Measurements from ENCODE around the gene AGFG2. TPM values are rescaled to one million over a fixed set of nuclear protein-coding genes. Genes with fewer than 3 reads are reported as not detected.

Gene AGFG2
- total and polyA plus RNA-seq, 2 of the 13 experiments (the other 11 are each of a cell fraction or from before 2014, with no cell fraction given) = 125 to 132 TPM

DNA sequence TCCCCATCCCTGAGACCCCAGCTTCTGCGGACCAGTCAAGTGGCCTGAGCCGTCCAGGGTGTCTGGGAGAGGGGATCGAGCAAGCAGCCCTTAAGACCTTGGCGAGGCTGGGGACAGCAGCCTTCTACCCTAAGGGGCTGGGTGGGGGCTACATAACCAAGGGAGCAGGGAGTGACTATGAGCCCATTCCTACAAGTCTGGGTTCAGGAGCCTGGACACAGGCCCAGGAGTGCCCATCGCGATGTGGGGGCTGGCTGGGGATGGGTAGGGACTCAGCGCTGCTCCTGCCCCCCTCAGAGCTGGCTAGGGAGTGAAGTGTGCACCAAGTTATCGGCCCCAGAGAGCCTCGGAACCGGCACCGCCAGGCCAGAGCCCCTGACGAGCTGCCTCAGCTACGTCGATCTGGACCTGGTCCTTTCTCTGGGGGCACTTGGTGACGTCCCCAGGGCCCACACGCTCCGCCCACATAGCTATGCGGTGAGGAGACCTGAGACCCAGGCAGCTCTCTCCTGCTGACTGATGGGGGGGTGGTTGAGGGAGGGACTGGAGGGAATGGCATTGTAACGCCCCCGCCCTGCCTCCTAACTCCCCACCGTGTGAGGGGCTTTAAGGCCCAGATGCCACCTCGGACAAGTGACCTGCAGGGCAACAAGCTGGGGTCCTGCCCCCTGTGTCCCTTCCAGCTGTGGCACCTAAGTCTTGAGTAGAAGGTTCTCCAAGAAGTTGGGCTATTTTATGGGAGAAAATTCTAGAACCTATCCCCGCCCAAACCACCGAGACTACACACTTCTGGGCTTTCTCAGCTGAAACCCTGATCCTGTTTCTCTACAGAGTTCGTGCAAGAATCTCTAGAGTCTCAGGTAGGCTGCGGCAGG, 32.2 kb downstream of the AGFG2 start (continued):
- TF ChIP-seq BCL3 (CRISPR knock-in tag; IDR thresholded peaks at IDR 0.05) = peak; percentile 79; the same call in 1 of the 2 replicates
- TF ChIP-seq CCAR2 (optimal IDR thresholded peaks at IDR 0.05; ENCODE audit: low read depth, low read length) = no peak
- TF ChIP-seq, protein P1, sequence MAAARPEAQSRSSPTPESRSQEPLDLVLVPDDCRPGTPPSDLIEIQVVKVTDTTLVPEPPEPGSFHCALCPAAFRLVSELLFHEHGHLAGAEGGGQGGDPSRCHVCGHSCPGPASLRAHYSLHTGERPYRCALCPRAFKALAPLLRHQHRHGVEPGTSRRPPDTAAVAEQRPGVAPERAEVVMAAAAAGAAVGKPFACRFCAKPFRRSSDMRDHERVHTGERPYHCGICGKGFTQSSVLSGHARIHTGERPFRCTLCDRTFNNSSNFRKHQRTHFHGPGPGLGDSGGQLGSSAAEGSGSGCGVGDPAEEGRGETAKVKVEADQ (CRISPR knock-in tag; IDR thresholded peaks at IDR 0.05; ENCODE audit: borderline replicate concordance) = 0 out of 2 replicates have a peak, but pooled peaks have one; percentile 56
- peak; percentile 61; the same call in 1 of the 2 replicates for TF ChIP-seq ZNF225 (CRISPR knock-in tag; IDR thresholded peaks at IDR 0.05)
- TF ChIP-seq HOXD1 (CRISPR knock-in tag; IDR thresholded peaks at IDR 0.05) = 0 out of 2 replicates have a peak, but pooled peaks have one; percentile 33
- TF ChIP-seq PAXIP1 (CRISPR knock-in tag; conservative IDR thresholded peaks at IDR 0.05) = peak; percentile 40
- TF ChIP-seq HNRNPK (IDR thresholded peaks at IDR 0.05; ENCODE audit: low read depth, low read length, poor library complexity, severe bottlenecking) = peak; percentile 58
- TF ChIP-seq, protein P2, sequence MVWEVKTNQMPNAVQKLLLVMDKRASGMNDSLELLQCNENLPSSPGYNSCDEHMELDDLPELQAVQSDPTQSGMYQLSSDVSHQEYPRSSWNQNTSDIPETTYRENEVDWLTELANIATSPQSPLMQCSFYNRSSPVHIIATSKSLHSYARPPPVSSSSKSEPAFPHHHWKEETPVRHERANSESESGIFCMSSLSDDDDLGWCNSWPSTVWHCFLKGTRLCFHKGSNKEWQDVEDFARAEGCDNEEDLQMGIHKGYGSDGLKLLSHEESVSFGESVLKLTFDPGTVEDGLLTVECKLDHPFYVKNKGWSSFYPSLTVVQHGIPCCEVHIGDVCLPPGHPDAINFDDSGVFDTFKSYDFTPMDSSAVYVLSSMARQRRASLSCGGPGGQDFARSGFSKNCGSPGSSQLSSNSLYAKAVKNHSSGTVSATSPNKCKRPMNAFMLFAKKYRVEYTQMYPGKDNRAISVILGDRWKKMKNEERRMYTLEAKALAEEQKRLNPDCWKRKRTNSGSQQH (CRISPR knock-in tag; IDR thresholded peaks at IDR 0.05; ENCODE audit: low read depth) = 0 out of 2 replicates have a peak, but pooled peaks have one; percentile 57
- TF ChIP-seq, protein P3, sequence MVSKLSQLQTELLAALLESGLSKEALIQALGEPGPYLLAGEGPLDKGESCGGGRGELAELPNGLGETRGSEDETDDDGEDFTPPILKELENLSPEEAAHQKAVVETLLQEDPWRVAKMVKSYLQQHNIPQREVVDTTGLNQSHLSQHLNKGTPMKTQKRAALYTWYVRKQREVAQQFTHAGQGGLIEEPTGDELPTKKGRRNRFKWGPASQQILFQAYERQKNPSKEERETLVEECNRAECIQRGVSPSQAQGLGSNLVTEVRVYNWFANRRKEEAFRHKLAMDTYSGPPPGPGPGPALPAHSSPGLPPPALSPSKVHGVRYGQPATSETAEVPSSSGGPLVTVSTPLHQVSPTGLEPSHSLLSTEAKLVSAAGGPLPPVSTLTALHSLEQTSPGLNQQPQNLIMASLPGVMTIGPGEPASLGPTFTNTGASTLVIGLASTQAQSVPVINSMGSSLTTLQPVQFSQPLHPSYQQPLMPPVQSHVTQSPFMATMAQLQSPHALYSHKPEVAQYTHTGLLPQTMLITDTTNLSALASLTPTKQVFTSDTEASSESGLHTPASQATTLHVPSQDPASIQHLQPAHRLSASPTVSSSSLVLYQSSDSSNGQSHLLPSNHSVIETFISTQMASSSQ (IDR thresholded peaks at IDR 0.05; ENCODE audit: low read depth) = no peak
- TF ChIP-seq, protein P3 (CRISPR knock-in tag; IDR thresholded peaks at IDR 0.05; ENCODE audit: borderline replicate concordance) = peak; percentile 45; the same call in 1 of the 2 replicates
- TF ChIP-seq ZBTB44 (CRISPR knock-in tag; IDR thresholded peaks at IDR 0.05) = no peak
- peak; percentile 10; the same call in 1 of the 2 replicates for TF ChIP-seq SP2 (CRISPR knock-in tag; IDR thresholded peaks at IDR 0.05)
- 0 out of 2 replicates have a peak, but pooled peaks have one; percentile 59 for TF ChIP-seq ZNF430 (CRISPR knock-in tag; IDR thresholded peaks at IDR 0.05)
- TF ChIP-seq ZBTB7B (CRISPR knock-in tag; IDR thresholded peaks at IDR 0.05) = no peak
